Gastroesophageal sphincter (tissue), 3 donors: ENCODE data around the gene NAPG.
"Not testable (repeated sequence)": the region's sequence is repeated elsewhere in the genome, so short reads cannot be mapped to it uniquely, and the experiment has no call there.

Experiments used
- CTCF ChIP-seq, 4 experiments: fragments of 200-600 bp in 2 of 4; fragments of 450-650 bp in 2 of 4; sonication (generic) in 1 of 4; IDR thresholded peaks; one replicate each; pipeline ENCODE4 v1.5.1; 2017 to 2019; ENCODE audit warnings: antibody characterized with exemption in 4 of 4, mild to moderate bottlenecking in 2 of 4, moderate library complexity in 2 of 4
- POLR2A ChIP-seq, 2 donors: fragments of 450-650 bp; IDR thresholded peaks; one replicate each; pipeline ENCODE4 v1.6.1; 2017; ENCODE audit warnings: antibody characterized with exemption in 2 of 2, mild to moderate bottlenecking in 2 of 2, moderate library complexity in 1 of 2
- POLR2AphosphoS5 ChIP-seq: sonication (generic); formaldehyde crosslinking; IDR thresholded peaks from one replicate; pipeline ENCODE4 v1.6.1; 2017; ENCODE audit warnings: antibody characterized with exemption

- TF ChIP-seq CTCF (IDR thresholded peaks at IDR 0.05); POLR2A (IDR thresholded peaks at IDR 0.05); POLR2AphosphoS5: not testable (repeated sequence)
These were observed 70.1 kb downstream of the NAPG start for GRCh38 chr18:10595917-10596316.
